ENCODE results near the gene RNASE9. TPM values are rescaled to one million over a fixed set of nuclear protein-coding genes. Genes with fewer than 3 reads are reported as not detected.
"Not testable (repeated sequence)": the region's sequence is repeated elsewhere in the genome, so short reads cannot be mapped to it uniquely, and the experiment has no call there.

RNASE9 gene
- total and polyA plus RNA-seq, 4 donors, result not detected

DNA sequence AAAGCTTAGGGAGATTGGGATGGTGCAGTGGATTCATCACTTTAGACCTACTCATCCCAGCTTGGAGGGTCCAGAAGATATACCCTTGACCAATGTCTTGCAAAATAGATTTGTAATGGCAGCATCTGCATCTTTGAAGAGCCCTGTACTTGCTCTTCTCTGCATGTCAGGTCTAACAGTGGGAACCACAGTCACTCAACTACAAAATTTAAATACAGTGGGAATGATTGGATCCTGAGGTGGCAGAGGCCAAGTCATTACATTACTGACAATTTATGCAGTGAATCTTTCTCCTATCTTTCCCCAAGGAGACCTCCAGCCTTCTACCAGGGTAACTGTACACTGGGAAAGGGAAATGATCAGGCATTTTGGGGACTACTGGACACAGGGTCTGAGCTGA, 8.2 kb upstream of the RNASE9 start:
- no peak overlapping the region for H3K27ac ChIP-seq (ENCODE audit: low read depth in 1 of 2, low read length in 2 of 2)
- no peak for DNase-seq (ENCODE audit: low spot score)
- H3K9me3 ChIP-seq (ENCODE audit: control insufficient read depth in 4 of 4, low read length in 3 of 4), result peaks cover 7 to 18% (median 9%) of the 10 kb centered on the region in 4 donors
- no peak overlapping the region for H3K4me3 ChIP-seq (ENCODE audit: low read depth in 1 of 3, low read length in 3 of 3)
- H3K4me1 ChIP-seq (ENCODE audit: control insufficient read depth in 4 of 4, insufficient read depth in 4 of 4, low read length in 3 of 4), result no peaks in the 10 kb centered on the region
- no peak for TF ChIP-seq ZBTB33 (IDR thresholded peaks at IDR 0.05)
- TF ChIP-seq NR2F2 (IDR thresholded peaks at IDR 0.05), result no peak
- TF ChIP-seq FOXA1 (IDR thresholded peaks at IDR 0.05), result no peak
- TF ChIP-seq RAD21 (IDR thresholded peaks at IDR 0.05), result no peak
- TF ChIP-seq JUND (IDR thresholded peaks at IDR 0.05), result no peak
- TF ChIP-seq TAF1 (conservative IDR thresholded peaks at IDR 0.05), result no peak
- no peak for TF ChIP-seq FOXA2 (IDR thresholded peaks at IDR 0.05)
- TF ChIP-seq HNF4G (IDR thresholded peaks at IDR 0.05), result no peak
- TF ChIP-seq HNF4A (conservative IDR thresholded peaks at IDR 0.05), result no peak
- no peak for TF ChIP-seq ATF3 (IDR thresholded peaks at IDR 0.05)
- no peak for TF ChIP-seq EGR1 (IDR thresholded peaks at IDR 0.05; ENCODE audit: low read depth in 2 of 2)
- TF ChIP-seq, protein P1, sequence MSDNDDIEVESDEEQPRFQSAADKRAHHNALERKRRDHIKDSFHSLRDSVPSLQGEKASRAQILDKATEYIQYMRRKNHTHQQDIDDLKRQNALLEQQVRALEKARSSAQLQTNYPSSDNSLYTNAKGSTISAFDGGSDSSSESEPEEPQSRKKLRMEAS (IDR thresholded peaks at IDR 0.05), result no peak
- no peaks in the 10 kb centered on the region for H3K27me3 ChIP-seq (ENCODE audit: control insufficient read depth in 4 of 4, insufficient read depth in 4 of 4, low read length in 3 of 4)
- no peak overlapping the region for H3K9ac ChIP-seq (ENCODE audit: low read depth in 1 of 2, low read length in 2 of 2)
- H3K36me3 ChIP-seq (ENCODE audit: control insufficient read depth in 4 of 4, insufficient read depth in 3 of 4, low read depth in 1 of 4, low read length in 3 of 4), result no peaks in the 10 kb centered on the region

- no peak overlapping the region for H3K4me3 ChIP-seq (ENCODE audit: low read depth in 1 of 3, low read length in 3 of 3)
- TF ChIP-seq GABPA (IDR thresholded peaks at IDR 0.05 in 1 of 2, conservative IDR thresholded peaks at IDR 0.05 in 1 of 2) (no peak), ATF3 (IDR thresholded peaks at IDR 0.05) (no peak), TAF1 (conservative IDR thresholded peaks at IDR 0.05) (no peak), SP1 (IDR thresholded peaks at IDR 0.05) (no peak), EGR1 (IDR thresholded peaks at IDR 0.05; ENCODE audit: low read depth in 2 of 2) (no peak), HNF4G (IDR thresholded peaks at IDR 0.05) (no peak), FOXA2 (IDR thresholded peaks at IDR 0.05) (no peak), RXRA (IDR thresholded peaks at IDR 0.05) (no peak), ZBTB33 (IDR thresholded peaks at IDR 0.05) (no peak), CTCF (IDR thresholded peaks at IDR 0.05; ENCODE audit: low read depth, low read length, missing input control) (no peak)
- DNase-seq (ENCODE audit: low spot score), result no peak
- WGBS, result 72% methylated on average over 3 of the region's 3 CpGs
- H3K4me1 ChIP-seq (ENCODE audit: control insufficient read depth in 4 of 4, insufficient read depth in 4 of 4, low read length in 3 of 4), result no peaks in the 10 kb centered on the region
- H3K9me3 ChIP-seq (ENCODE audit: control insufficient read depth in 4 of 4, low read length in 3 of 4), result peaks cover 7 to 18% (median 9%) of the 10 kb centered on the region in 4 donors
- no peak overlapping the region for H3K27ac ChIP-seq (ENCODE audit: low read depth in 1 of 2, low read length in 2 of 2)
- H3K36me3 ChIP-seq (ENCODE audit: control insufficient read depth in 4 of 4, insufficient read depth in 3 of 4, low read depth in 1 of 4, low read length in 3 of 4), result no peaks in the 10 kb centered on the region
- H3K27me3 ChIP-seq (ENCODE audit: control insufficient read depth in 4 of 4, insufficient read depth in 4 of 4, low read length in 3 of 4), result no peaks in the 10 kb centered on the region
- H3K9ac ChIP-seq (ENCODE audit: low read depth in 1 of 2, low read length in 2 of 2), result no peak overlapping the region
Measured at GRCh38 chr14:20568393-20568792, 7.5 kb upstream of the RNASE9 start.

- not testable (repeated sequence) for DNase-seq (ENCODE audit: low spot score); H3K36me3 ChIP-seq (ENCODE audit: control insufficient read depth in 4 of 4, insufficient read depth in 3 of 4, low read depth in 1 of 4, low read length in 3 of 4); H3K27me3 ChIP-seq (ENCODE audit: control insufficient read depth in 4 of 4, insufficient read depth in 4 of 4, low read length in 3 of 4); H3K9ac ChIP-seq (ENCODE audit: low read depth in 1 of 2, low read length in 2 of 2); H3K4me1 ChIP-seq (ENCODE audit: control insufficient read depth in 4 of 4, insufficient read depth in 4 of 4, low read length in 3 of 4); H3K27ac ChIP-seq (ENCODE audit: low read depth in 1 of 2, low read length in 2 of 2); H3K4me3 ChIP-seq (ENCODE audit: low read depth in 1 of 3, low read length in 3 of 3)
- peaks cover 7 to 18% (median 9%) of the 10 kb centered on the region in 4 donors for H3K9me3 ChIP-seq (ENCODE audit: control insufficient read depth in 4 of 4, low read length in 3 of 4)
- WGBS, result 77% methylated on average over 1 of the region's 1 CpG
Measured at GRCh38 chr14:20567199-20567598, 6.4 kb upstream of the RNASE9 start.
